Endodermal cell (in vitro differentiated cells): ENCODE data around the gene PRPS2. TPM values are rescaled to one million over a fixed set of nuclear protein-coding genes. Genes with fewer than 3 reads are reported as not detected.

ENCODE experiments used
- DNase-seq: peaks from one replicate; pipeline ENCODE4 v3.0.0-alpha.2; 2017
- H3K27ac ChIP-seq: 2 replicates; pipeline ENCODE4 v1.5.1; 2013; ENCODE audit warnings: mild to moderate bottlenecking, low read depth, low read length, moderate library complexity
- H3K27me3 ChIP-seq: 2 replicates; pipeline ENCODE4 v1.6.1; 2013; ENCODE audit warnings: mild to moderate bottlenecking, low read length, moderate library complexity; ENCODE audit not compliant: insufficient read depth, control insufficient read depth, poor library complexity, severe bottlenecking
- H3K36me3 ChIP-seq: 2 replicates; pipeline ENCODE4 v1.7.0; 2013; ENCODE audit warnings: mild to moderate bottlenecking, low read length, moderate library complexity; ENCODE audit not compliant: control insufficient read depth, insufficient read depth
- H3K4me1 ChIP-seq: one replicate; pipeline ENCODE4 v1.7.0; 2013; ENCODE audit warnings: low read length; ENCODE audit not compliant: control insufficient read depth, insufficient read depth
- H3K4me3 ChIP-seq: 2 replicates; pipeline ENCODE4 v1.5.1; 2013; ENCODE audit warnings: mild to moderate bottlenecking, low read length, moderate library complexity
- H3K9ac ChIP-seq: 2 replicates; pipeline ENCODE4 v1.6.1; 2013; ENCODE audit warnings: mild to moderate bottlenecking, low read length, moderate library complexity; ENCODE audit not compliant: poor library complexity, severe bottlenecking; ENCODE audit errors: extremely low read depth
- H3K9me3 ChIP-seq: 2 replicates; pipeline ENCODE4 v1.6.1; 2013; ENCODE audit warnings: mild to moderate bottlenecking, low read length, moderate library complexity; ENCODE audit not compliant: control insufficient read depth
- H3K27ac Mint-ChIP-seq: 2 replicates; pipeline ENCODE4 v1.8.0; 2020; ENCODE audit warnings: mixed read lengths
- H3K27me3 Mint-ChIP-seq: 2 replicates; pipeline ENCODE4 v1.8.0; 2021; ENCODE audit warnings: mild to moderate bottlenecking, mixed read lengths; ENCODE audit not compliant: insufficient read depth
- H3K36me3 Mint-ChIP-seq: 2 replicates; pipeline ENCODE4 v1.8.0; 2020; ENCODE audit warnings: low read depth, mixed read lengths
- H3K4me1 Mint-ChIP-seq: 2 replicates; pipeline ENCODE4 v1.8.0; 2020; ENCODE audit warnings: mixed read lengths
- H3K4me3 Mint-ChIP-seq: 2 replicates; pipeline ENCODE4 v1.8.0; 2020; ENCODE audit warnings: mild to moderate bottlenecking, moderate library complexity, mixed read lengths
- H3K9me3 Mint-ChIP-seq: 2 replicates; pipeline ENCODE4 v1.8.0; 2020; ENCODE audit warnings: mild to moderate bottlenecking, mixed read lengths
- WGBS, 2 experiments: methylation state at CpG; one replicate each; pipeline versions ENCODE4 v1.1.5 to v1.1.7; 2013; ENCODE audit warnings: missing lambda C conversion rate in 2 of 2, mixed read lengths in 1 of 2; ENCODE audit not compliant: insufficient coverage in 1 of 2, insufficient read length in 1 of 2; 5-methylcytosine and 5-hydroxymethylcytosine counted together
- total RNA-seq, 2 donors: library from RNA; stranded (reverse); fragmentation: NEBNext Ultra II Directional in 1 of 2; extraction: Animal tissue kit (Norgen Biotek cat#: 25700) in 1 of 2; gene quantifications; 2 replicates in 1 of 2; 3 replicates in 1 of 2; pipeline ENCODE4 v1.2.1, GENCODE V29; 2021
- TF ChIP-seq, protein P1 (sequence below): fragments of 200-600 bp; sonication (generic); conservative IDR thresholded peaks from 2 replicates; pipeline ENCODE4 v1.5.0; 2021; ENCODE audit warnings: antibody characterized with exemption, mild to moderate bottlenecking

Gene PRPS2
- total RNA-seq, 2 donors from 2014 or later = 12.4 to 17.2 TPM

GRCh38 chrX:12751887-12752286 lies 39.3 kb upstream of the PRPS2 start:
- no peaks in the 10 kb centered on the region for H3K36me3 ChIP-seq
- DNase-seq = no peak
- WGBS, 2 experiments = 92% methylated on average over 1 of the region's 1 CpG; no CpG with 5 or more reads in 1 of the 2 experiments

DNA sequence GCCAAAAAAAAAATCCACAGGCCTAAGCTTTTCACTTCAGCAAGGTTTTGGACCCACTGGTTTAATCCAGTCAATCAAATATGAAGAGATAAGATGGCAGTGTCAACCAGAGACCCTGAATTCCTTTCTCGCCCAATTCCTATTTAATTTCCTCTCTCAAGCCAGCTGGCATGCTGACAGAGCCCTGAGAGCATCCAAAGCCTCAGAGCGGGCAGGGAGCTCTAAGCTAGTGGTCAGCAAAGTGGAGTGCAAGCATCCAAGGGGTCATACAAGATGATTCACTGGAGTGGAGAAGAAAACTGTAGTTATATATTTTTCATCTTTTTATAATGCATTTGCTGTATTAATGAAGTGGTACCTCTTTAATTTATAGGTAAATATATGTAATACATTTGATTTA lies 37.8 kb upstream of the PRPS2 start:
- H3K4me1 ChIP-seq = no peaks in the 10 kb centered on the region
- no peak overlapping the region for H3K4me3 ChIP-seq
- H3K27ac ChIP-seq = no peak overlapping the region
- TF ChIP-seq, protein P1, sequence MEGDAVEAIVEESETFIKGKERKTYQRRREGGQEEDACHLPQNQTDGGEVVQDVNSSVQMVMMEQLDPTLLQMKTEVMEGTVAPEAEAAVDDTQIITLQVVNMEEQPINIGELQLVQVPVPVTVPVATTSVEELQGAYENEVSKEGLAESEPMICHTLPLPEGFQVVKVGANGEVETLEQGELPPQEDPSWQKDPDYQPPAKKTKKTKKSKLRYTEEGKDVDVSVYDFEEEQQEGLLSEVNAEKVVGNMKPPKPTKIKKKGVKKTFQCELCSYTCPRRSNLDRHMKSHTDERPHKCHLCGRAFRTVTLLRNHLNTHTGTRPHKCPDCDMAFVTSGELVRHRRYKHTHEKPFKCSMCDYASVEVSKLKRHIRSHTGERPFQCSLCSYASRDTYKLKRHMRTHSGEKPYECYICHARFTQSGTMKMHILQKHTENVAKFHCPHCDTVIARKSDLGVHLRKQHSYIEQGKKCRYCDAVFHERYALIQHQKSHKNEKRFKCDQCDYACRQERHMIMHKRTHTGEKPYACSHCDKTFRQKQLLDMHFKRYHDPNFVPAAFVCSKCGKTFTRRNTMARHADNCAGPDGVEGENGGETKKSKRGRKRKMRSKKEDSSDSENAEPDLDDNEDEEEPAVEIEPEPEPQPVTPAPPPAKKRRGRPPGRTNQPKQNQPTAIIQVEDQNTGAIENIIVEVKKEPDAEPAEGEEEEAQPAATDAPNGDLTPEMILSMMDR = no peak
- no peak overlapping the region for H3K4me3 Mint-ChIP-seq
- H3K36me3 Mint-ChIP-seq = no peaks in the 10 kb centered on the region
- H3K27ac Mint-ChIP-seq = no peak overlapping the region
- peaks cover 56% of the 10 kb centered on the region for H3K9me3 Mint-ChIP-seq
- 94% methylated on average over 2 of the region's 2 CpGs; no CpG with 5 or more reads in 1 of the 2 experiments for WGBS, 2 experiments
- H3K27me3 ChIP-seq = no peaks in the 10 kb centered on the region
- no peaks in the 10 kb centered on the region for H3K9me3 ChIP-seq
- no peak overlapping the region for H3K9ac ChIP-seq
- no peaks in the 10 kb centered on the region for H3K4me1 Mint-ChIP-seq
- H3K27me3 Mint-ChIP-seq = no peaks in the 10 kb centered on the region
- no peak for DNase-seq
- H3K36me3 ChIP-seq = no peaks in the 10 kb centered on the region

More at GRCh38 chrX:12751887-12752286, 39.3 kb upstream of the PRPS2 start:
- Mint-ChIP-seq H3K4me1 (no peaks in the 10 kb centered on the region), H3K4me3 (no peak overlapping the region), H3K9me3 (peaks cover 51% of the 10 kb centered on the region), H3K27me3 (no peaks in the 10 kb centered on the region), H3K27ac (no peak overlapping the region), H3K36me3 (no peaks in the 10 kb centered on the region)
- H3K27ac ChIP-seq = no peak overlapping the region
- no peak overlapping the region for H3K9ac ChIP-seq
- no peaks in the 10 kb centered on the region for H3K9me3 ChIP-seq
- TF ChIP-seq, protein P1 = no peak
- H3K4me3 ChIP-seq = no peak overlapping the region
- H3K4me1 ChIP-seq = no peaks in the 10 kb centered on the region
- H3K27me3 ChIP-seq = no peaks in the 10 kb centered on the region

GRCh38 chrX:12758291-12758690 lies 32.9 kb upstream of the PRPS2 start:
- Histone ChIP-seq H3K9me3 (no peaks in the 10 kb centered on the region), H3K9ac (no peak overlapping the region), H3K27ac (no peak overlapping the region), H3K27me3 (no peaks in the 10 kb centered on the region), H3K4me1 (no peaks in the 10 kb centered on the region), H3K4me3 (no peak overlapping the region), H3K36me3 (no peaks in the 10 kb centered on the region)
- no peaks in the 10 kb centered on the region for H3K27me3 Mint-ChIP-seq
- H3K9me3 Mint-ChIP-seq = peaks cover 57% of the 10 kb centered on the region
- 94 to 100% methylated on average over 1 to 3 of the region's 3 CpGs for WGBS, 2 experiments
- H3K27ac Mint-ChIP-seq = no peak overlapping the region
- TF ChIP-seq, protein P1 = no peak
- no peaks in the 10 kb centered on the region for H3K36me3 Mint-ChIP-seq
- no peak for DNase-seq
- H3K4me1 Mint-ChIP-seq = no peaks in the 10 kb centered on the region
- H3K4me3 Mint-ChIP-seq = no peak overlapping the region
